Calu3 (cell line): Measurements from ENCODE around the gene DPF3. TPM values are rescaled to one million over a fixed set of nuclear protein-coding genes. Genes with fewer than 3 reads are reported as not detected.
A peak's percentile ranks its signal among the peaks of the same experiment; 100 is the strongest.

Source experiments
- BruUV-seq: library from RNA; stranded (reverse); fragments of 400-500 nt; replicated peaks from 2 replicates; lab custom pipeline; 2021; lab: Mats Ljungman, UMichigan
- CTCF ChIA-PET: fragments of 300-600 bp; sonication (Branson Sonifier 250); formaldehyde crosslinking; loops from one replicate; lab custom pipeline; 2022; ENCODE audit warnings: antibody characterized with exemption; lab: Charles Lee
- DNase-seq: peaks from one replicate; pipeline ENCODE4 v3.0.0; 2022
- H3K27ac Mint-ChIP-seq: one replicate; pipeline ENCODE4 v1.8.0; 2022; ENCODE audit warnings: mixed read lengths; ENCODE audit not compliant: unreplicated experiment
- H3K27me3 Mint-ChIP-seq: one replicate; pipeline ENCODE4 v1.8.0; 2022; ENCODE audit warnings: mixed read lengths; ENCODE audit not compliant: unreplicated experiment
- H3K36me3 Mint-ChIP-seq: one replicate; pipeline ENCODE4 v1.8.0; 2022; ENCODE audit warnings: mild to moderate bottlenecking, moderate library complexity, mixed read lengths; ENCODE audit not compliant: insufficient read depth, unreplicated experiment
- H3K4me1 Mint-ChIP-seq: one replicate; pipeline ENCODE4 v1.8.0; 2022; ENCODE audit warnings: mild to moderate bottlenecking, low read depth, mixed read lengths; ENCODE audit not compliant: unreplicated experiment
- H3K4me3 Mint-ChIP-seq: one replicate; pipeline ENCODE4 v1.8.0; 2022; ENCODE audit warnings: mild to moderate bottlenecking, low read depth, moderate library complexity, mixed read lengths; ENCODE audit not compliant: unreplicated experiment
- H3K9me3 Mint-ChIP-seq: one replicate; pipeline ENCODE4 v1.8.0; 2022; ENCODE audit warnings: low read depth, mixed read lengths; ENCODE audit not compliant: unreplicated experiment
- CTCF ChIP-seq: fragments of 200-600 bp; IDR thresholded peaks from one replicate; pipeline ENCODE4 v1.8.0; 2022; ENCODE audit warnings: antibody characterized with exemption; ENCODE audit not compliant: unreplicated experiment
- intact Hi-C: fragments of 100-400 bp; cut with micrococcal nuclease; formaldehyde crosslinking; loops from one replicate; pipeline ENCODE4 v1.10.0; 2022; ENCODE audit not compliant: unreplicated experiment
- total RNA-seq: library from RNA; stranded (reverse); gene quantifications from 2 replicates; pipeline ENCODE4 v1.2.3, GENCODE V29; 2022

Gene DPF3
- total RNA-seq, 1 experiment from 2014 or later, result 9.6 TPM

DNA sequence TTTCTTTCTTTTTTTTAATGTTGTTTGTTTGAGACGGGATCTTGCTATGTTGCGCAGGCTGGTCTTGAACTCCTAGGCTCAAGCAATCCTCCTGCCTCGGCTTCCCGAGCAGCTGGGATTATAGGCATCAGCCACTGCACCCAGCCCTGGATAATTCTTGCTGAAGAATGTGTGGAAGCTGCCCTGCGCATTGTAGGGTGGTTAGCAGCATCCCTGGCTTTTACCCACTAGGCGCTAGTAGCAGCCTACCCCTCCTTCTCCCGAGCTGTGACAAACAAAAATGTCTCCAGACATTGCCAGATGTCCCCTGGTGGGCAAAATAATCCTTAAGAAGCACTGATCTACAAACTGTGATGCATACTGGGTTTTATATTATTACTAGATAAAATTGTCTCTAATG is 39.0 kb upstream of the DPF3 start:
- CTCF ChIA-PET, result no interaction called here
- intact Hi-C loops, result no loop called here

GRCh38 chr14:72929316-72930080 is 35.6 kb upstream of the DPF3 start:
- Mint-ChIP-seq H3K4me3 (no peak overlapping the region), H3K9me3 (no peaks in the 10 kb centered on the region), H3K36me3 (peaks cover 19% of the 10 kb centered on the region), H3K27me3 (no peaks in the 10 kb centered on the region), H3K4me1 (peaks cover 12% of the 10 kb centered on the region), H3K27ac (no peak overlapping the region)
- TF ChIP-seq CTCF, result no peak
- CTCF ChIA-PET, result interaction anchor here (0.6 kb wide), 1 partner anchor 41 kb away, joined by 5 read pairs; no protein-coding TSS in a partner anchor
- no TSS peak for BruUV-seq
- intact Hi-C loops, result no loop called here
- DNase-seq, result no peak

More for the DNA sequence above, 39.0 kb upstream of the DPF3 start:
- no peak for DNase-seq
- no TSS peak for BruUV-seq
- H3K36me3 Mint-ChIP-seq, result peaks cover 9% of the 10 kb centered on the region
- no peaks in the 10 kb centered on the region for H3K4me1 Mint-ChIP-seq
- H3K27ac Mint-ChIP-seq, result no peak overlapping the region
- H3K27me3 Mint-ChIP-seq, result no peaks in the 10 kb centered on the region
- H3K9me3 Mint-ChIP-seq, result no peaks in the 10 kb centered on the region
- TF ChIP-seq CTCF, result no peak
- H3K4me3 Mint-ChIP-seq, result no peak overlapping the region

GRCh38 chr14:72928872-72929271 is 35.0 kb upstream of the DPF3 start:
- peaks cover 16% of the 10 kb centered on the region for H3K4me1 Mint-ChIP-seq
- H3K4me3 Mint-ChIP-seq, result no peak overlapping the region
- no peaks in the 10 kb centered on the region for H3K27me3 Mint-ChIP-seq
- TF ChIP-seq CTCF, result no peak
- H3K36me3 Mint-ChIP-seq, result peaks cover 19% of the 10 kb centered on the region
- CTCF ChIA-PET, result interaction anchor here (0.6 kb wide), 1 partner anchor 40 kb away, joined by 5 read pairs; no protein-coding TSS in a partner anchor
- no peaks in the 10 kb centered on the region for H3K9me3 Mint-ChIP-seq
- H3K27ac Mint-ChIP-seq, result no peak overlapping the region
- BruUV-seq, result no TSS peak
- no peak for DNase-seq
- intact Hi-C loops, result no loop called here

GRCh38 chr14:72926292-72927028 is 32.6 kb upstream of the DPF3 start, which contains the start of gene DCAF4:
Gene DCAF4, plus strand, starts transcription at chr14:72926464. Its CDS starts 11,515 bp downstream, at chr14:72937979.
- TF ChIP-seq CTCF, result no peak
- BruUV-seq, result no TSS peak
- Mint-ChIP-seq H3K27ac (peak within 1 kb of the TSS; percentile 69), H3K4me3 (peak within 1 kb of the TSS; percentile 84), H3K4me1 (peaks cover 16% of the 10 kb centered on the region), H3K9me3 (no peaks in the 10 kb centered on the region), H3K27me3 (no peaks in the 10 kb centered on the region), H3K36me3 (peaks cover 19% of the 10 kb centered on the region)
- CTCF ChIA-PET, result interaction anchor here (0.6 to 1.2 kb wide), 4 partner anchors 18 to 413 kb away, joined by 3 to 5 read pairs (median 3); no protein-coding TSS in a partner anchor
- intact Hi-C loops, result no loop called here
- DNase-seq, result peak; percentile 95
